ENCODE data around the gene UBR3. TPM values are rescaled to one million over a fixed set of nuclear protein-coding genes. Genes with fewer than 3 reads are reported as not detected.
A peak's percentile ranks its signal among the peaks of the same experiment; 100 is the strongest.
"Not testable (repeated sequence)": the region's sequence is repeated elsewhere in the genome, so short reads cannot be mapped to it uniquely, and the experiment has no call there.

UBR3 gene
- total and polyA plus RNA-seq, 8 donors: 7.3 to 26.8 (median 20.5) TPM

- H3K9me3 ChIP-seq: no peaks in the 10 kb centered on the region
- no peak for DNase-seq
- no peak for ATAC-seq
- H3K36me3 ChIP-seq: peaks cover 0 to 5% (median 0%) of the 10 kb centered on the region in 3 donors
- WGBS, 2 donors: 96 to 100% methylated on average over 1 of the region's 1 CpG
- no peak for TF ChIP-seq CTCF (IDR thresholded peaks at IDR 0.05)
- intact Hi-C loops (cut with DNase I): no loop called here
- no peak overlapping the region for H3K4me3 ChIP-seq
- peaks cover 0 to 7% (median 3%) of the 10 kb centered on the region in 3 donors for H3K4me1 ChIP-seq
- FAIRE-seq: no peak
- no peaks in the 10 kb centered on the region for H3K27me3 ChIP-seq
- no peak overlapping the region for H3K27ac ChIP-seq
These were observed 118.3 kb downstream of the UBR3 start for GRCh38 chr2:169945515-169945914.

GRCh38 chr2:169946092-169946491 is 118.8 kb downstream of the UBR3 start:
- Histone ChIP-seq H3K27ac (no peak overlapping the region), H3K9me3 (no peaks in the 10 kb centered on the region), H3K4me1 (peaks cover 0 to 7% (median 3%) of the 10 kb centered on the region in 3 donors), H3K36me3 (peaks cover 0 to 5% (median 0%) of the 10 kb centered on the region in 3 donors), H3K27me3 (no peaks in the 10 kb centered on the region), H3K4me3 (no peak overlapping the region)
- no peak for TF ChIP-seq CTCF (IDR thresholded peaks at IDR 0.05)
- WGBS, 2 donors: 87 to 93% methylated on average over 2 of the region's 2 CpGs
- DNase-seq (no peak), FAIRE-seq (no peak), ATAC-seq (no peak)
- intact Hi-C loops (cut with DNase I): no loop called here

DNA sequence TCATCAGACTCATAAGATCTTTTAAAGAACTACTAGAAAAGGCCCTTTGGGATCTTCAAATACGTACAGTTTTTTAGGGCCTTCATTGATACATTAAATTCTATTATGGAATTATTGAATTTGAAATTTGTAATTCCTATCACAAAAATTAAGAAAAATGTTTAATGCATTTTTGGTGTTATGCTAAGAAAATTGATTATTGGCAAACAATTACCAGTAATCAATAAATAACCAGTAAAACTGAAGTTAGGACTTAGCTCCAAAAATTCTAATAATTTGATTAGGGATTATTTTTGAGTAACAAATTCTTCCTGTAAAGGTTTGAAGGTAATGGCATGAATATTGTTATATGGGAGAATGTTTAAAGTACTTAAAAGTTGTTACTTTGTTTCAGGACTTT is 119.3 kb downstream of the UBR3 start:
- Histone ChIP-seq H3K36me3 (peaks cover 0 to 5% (median 0%) of the 10 kb centered on the region in 3 donors), H3K27ac (no peak overlapping the region), H3K27me3 (no peaks in the 10 kb centered on the region), H3K9me3 (no peaks in the 10 kb centered on the region), H3K4me1 (peaks cover 0 to 7% (median 3%) of the 10 kb centered on the region in 3 donors), H3K4me3 (no peak overlapping the region)
- peak; percentile 54 for FAIRE-seq
- intact Hi-C loops (cut with DNase I): no loop called here
- no peak for DNase-seq
- no peak for TF ChIP-seq CTCF (IDR thresholded peaks at IDR 0.05)
- WGBS, 2 donors: 96 to 100% methylated on average over 1 of the region's 1 CpG
- no peak for ATAC-seq

- H3K9me3 ChIP-seq: no peaks in the 10 kb centered on the region
- no peak for TF ChIP-seq CTCF (IDR thresholded peaks at IDR 0.05)
- H3K36me3 ChIP-seq: peaks cover 0 to 8% (median 7%) of the 10 kb centered on the region in 3 donors
- ATAC-seq (no peak), FAIRE-seq (no peak), DNase-seq (no peak)
- no peak overlapping the region for H3K27ac ChIP-seq
- H3K4me3 ChIP-seq: no peak overlapping the region
- no peaks in the 10 kb centered on the region for H3K4me1 ChIP-seq
- H3K27me3 ChIP-seq: no peaks in the 10 kb centered on the region
- intact Hi-C loops (cut with DNase I): no loop called here
These were observed 128.7 kb downstream of the UBR3 start for GRCh38 chr2:169955940-169956339.

DNA sequence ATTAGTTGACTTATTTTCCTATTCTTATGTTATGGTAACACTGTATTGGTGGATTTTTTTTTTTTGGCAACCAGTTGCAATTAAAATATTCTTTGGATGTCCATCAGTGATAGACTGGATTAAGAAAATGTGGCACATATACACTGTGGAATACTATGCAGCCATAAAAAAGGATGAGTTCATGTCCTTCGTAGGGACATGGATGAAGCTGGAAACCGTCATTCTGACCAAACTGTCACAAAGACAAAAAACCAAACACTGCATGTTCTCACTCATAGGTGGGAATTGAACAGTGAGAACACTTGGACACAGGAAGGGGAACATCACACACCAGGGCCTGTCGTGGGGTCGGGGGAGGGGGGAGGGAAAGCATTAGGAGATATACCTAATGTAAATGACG is 130.0 kb downstream of the UBR3 start:
- FAIRE-seq; DNase-seq; intact Hi-C loops (cut with DNase I); H3K27me3 ChIP-seq; H3K9me3 ChIP-seq; ATAC-seq; H3K4me3 ChIP-seq; H3K36me3 ChIP-seq; H3K27ac ChIP-seq; H3K4me1 ChIP-seq: not testable (repeated sequence)
- 96 to 98% methylated on average over 5 of the region's 5 CpGs for WGBS, 2 donors
